SH-SY5Y (cell line): ENCODE data around the gene CHD9NB.
A peak's percentile ranks its signal among the peaks of the same experiment; 100 is the strongest.

ENCODE experiments used
- GATA2 ChIP-seq: IDR thresholded peaks from 2 replicates; pipeline ENCODE4 v1.6.1; 2011; ENCODE audit warnings: mild to moderate bottlenecking, low read depth, low read length
- GATA3 ChIP-seq: IDR thresholded peaks from 2 replicates; pipeline ENCODE4 v1.6.1; 2011; ENCODE audit warnings: low read depth, mild to moderate bottlenecking, low read length, moderate library complexity

Gene CHD9NB

GRCh38 chr16:53034306-53034705 is 18.4 kb downstream of the CHD9NB start:
- TF ChIP-seq GATA3 (no peak), GATA2 (no peak)

- no peak for TF ChIP-seq GATA3
- TF ChIP-seq GATA2: no peak
Measured at GRCh38 chr16:53031323-53031942, 21.3 kb downstream of the CHD9NB start.

- TF ChIP-seq GATA3 (no peak), GATA2 (no peak)
Measured at GRCh38 chr16:53029971-53030370, 22.7 kb downstream of the CHD9NB start.

DNA sequence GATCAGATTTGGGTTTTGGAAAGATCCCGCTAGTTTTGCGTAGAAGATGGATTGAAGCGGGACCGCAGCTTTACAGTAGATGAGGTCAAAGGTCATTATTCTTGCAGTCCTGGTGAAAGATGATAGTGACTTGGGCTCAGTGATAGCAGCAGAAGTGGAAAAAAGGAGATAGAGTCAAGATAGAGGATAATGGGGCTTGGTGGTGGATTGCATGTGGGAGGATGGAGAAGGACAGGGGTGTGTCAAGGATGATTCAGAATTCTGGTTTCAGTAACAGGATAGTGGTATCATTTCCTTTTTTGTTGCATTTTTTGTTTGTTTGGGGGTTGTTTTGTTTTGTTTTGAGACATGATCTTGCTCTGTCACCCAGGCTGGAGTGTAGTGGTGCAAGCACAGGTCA is 28.7 kb downstream of the CHD9NB start:
- TF ChIP-seq GATA2: no peak
- TF ChIP-seq GATA3: no peak

- TF ChIP-seq GATA3 (no peak), GATA2 (no peak)
Measured at GRCh38 chr16:53022374-53022773, 30.3 kb downstream of the CHD9NB start.

GRCh38 chr16:53018834-53019416 is 33.8 kb downstream of the CHD9NB start:
- TF ChIP-seq GATA2 (peak; percentile 18; the same call in 1 of the 2 replicates), GATA3 (no peak)

GRCh38 chr16:53014287-53014686 is 38.4 kb downstream of the CHD9NB start:
- TF ChIP-seq GATA3: no peak
- 0 out of 2 replicates have a peak, but pooled peaks have one; percentile 28 for TF ChIP-seq GATA2

- TF ChIP-seq GATA3: no peak
- TF ChIP-seq GATA2: no peak
Measured at GRCh38 chr16:53007095-53007494, 45.6 kb downstream of the CHD9NB start.

- TF ChIP-seq GATA2: no peak
- TF ChIP-seq GATA3: no peak
Measured at GRCh38 chr16:52997922-52998321, 54.8 kb downstream of the CHD9NB start.

DNA sequence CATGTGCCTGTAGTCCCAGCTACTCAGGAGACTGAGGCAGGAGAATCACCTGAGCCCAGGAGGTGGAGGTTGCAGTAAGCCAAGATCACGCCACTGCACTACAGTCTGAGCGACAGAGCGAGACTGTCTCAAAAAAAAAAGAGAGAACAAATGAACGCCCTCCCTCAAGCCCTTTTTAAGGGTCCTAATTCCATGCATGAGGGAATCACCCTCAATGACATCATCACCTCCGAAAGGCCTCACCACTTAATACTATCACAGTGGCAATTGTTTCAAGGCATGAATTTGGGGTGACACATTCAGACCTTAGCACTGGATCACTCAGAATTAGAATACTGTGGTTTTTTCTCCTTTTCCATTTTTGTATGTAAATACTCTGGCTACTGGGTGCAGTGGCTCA is 57.8 kb downstream of the CHD9NB start:
- TF ChIP-seq GATA2 (no peak), GATA3 (no peak)

DNA sequence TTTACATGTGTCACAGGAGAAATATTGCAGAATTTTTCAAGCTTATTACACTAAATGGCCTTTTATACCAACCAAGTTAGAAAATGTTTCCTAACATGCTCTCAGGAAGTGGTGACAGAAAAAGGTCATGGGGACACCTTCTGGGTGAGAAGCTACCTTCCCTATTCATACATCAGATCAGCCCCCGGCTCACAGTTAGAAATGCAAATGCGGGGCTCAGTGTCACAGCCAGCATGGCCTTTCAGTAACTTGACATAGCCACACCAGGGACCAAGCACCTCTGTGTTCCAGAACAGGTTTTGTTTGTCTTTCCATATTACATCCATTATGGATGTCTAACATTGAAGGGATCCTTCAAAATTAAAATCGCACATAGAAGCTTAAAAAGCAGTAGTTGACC is 59.5 kb downstream of the CHD9NB start:
- TF ChIP-seq GATA2: no peak
- TF ChIP-seq GATA3: no peak

DNA sequence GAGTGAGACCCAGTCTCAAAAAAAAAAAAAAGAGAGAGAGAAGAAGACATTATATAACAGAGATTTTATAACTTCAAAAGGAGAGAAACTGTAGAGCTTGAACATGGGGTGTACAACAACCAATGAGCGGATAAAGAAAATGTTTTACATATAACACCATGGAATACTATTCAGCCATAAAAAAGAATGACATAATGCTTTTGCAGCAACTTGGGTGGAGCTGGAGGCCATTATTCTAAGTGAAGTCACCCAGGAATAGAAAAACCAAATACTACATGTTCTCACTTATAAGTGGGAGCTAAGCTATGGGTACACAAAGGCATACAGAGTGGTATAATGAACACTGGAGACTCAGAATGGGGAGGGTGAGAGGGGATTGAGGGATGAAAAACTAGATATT is 61.1 kb downstream of the CHD9NB start:
- TF ChIP-seq GATA2 (no peak), GATA3 (no peak)
